Neural cell (in vitro differentiated cells): ENCODE measurements around the gene SEPTIN5. TPM values are rescaled to one million over a fixed set of nuclear protein-coding genes. Genes with fewer than 3 reads are reported as not detected.

Source experiments
- H2AFZ ChIP-seq: fragments of 200-600, 300-800 bp; sonication (generic), shearing (Covaris generic); 2 replicates; pipeline ENCODE4 v1.6.0; 2014; ENCODE audit warnings: low read depth, mild to moderate bottlenecking, antibody characterized with exemption, low read length, moderate library complexity
- H3F3A ChIP-seq: fragments of 200-600 bp; shearing (Covaris generic); 2 replicates; pipeline ENCODE4 v1.6.1; 2016; ENCODE audit warnings: mild to moderate bottlenecking, moderate library complexity, mixed read lengths, antibody characterized with exemption, low read length; ENCODE audit not compliant: insufficient read depth, poor library complexity, severe bottlenecking
- H3K27ac ChIP-seq: fragments of 200-600, 300-800 bp; sonication (generic), shearing (Covaris generic); 2 replicates; pipeline ENCODE4 v1.5.1; 2014; ENCODE audit warnings: mild to moderate bottlenecking, low read length, moderate library complexity
- H3K27me3 ChIP-seq: fragments of 300-800, 200-600 bp; sonication (generic), shearing (Covaris generic); 2 replicates; pipeline ENCODE4 v1.6.0; 2014; ENCODE audit warnings: mild to moderate bottlenecking, low read depth, low read length, moderate library complexity; ENCODE audit not compliant: insufficient read depth
- H3K36me3 ChIP-seq: fragments of 300-800, 200-600 bp; sonication (generic), shearing (Covaris generic); 2 replicates; pipeline ENCODE4 v1.5.1; 2014; ENCODE audit warnings: mild to moderate bottlenecking, antibody characterized with exemption, low read length, moderate library complexity; ENCODE audit not compliant: insufficient read depth
- H3K4me2 ChIP-seq: fragments of 300-800, 200-600 bp; sonication (generic), shearing (Covaris generic); 2 replicates; pipeline ENCODE4 v1.6.0; 2014; ENCODE audit warnings: mild to moderate bottlenecking, low read length
- H3K4me3 ChIP-seq: fragments of 300-800, 200-600 bp; sonication (generic), shearing (Covaris generic); 2 replicates; pipeline ENCODE4 v1.5.1; 2014; ENCODE audit warnings: mild to moderate bottlenecking, low read length, moderate library complexity
- H3K79me2 ChIP-seq: fragments of 200-600 bp; shearing (Covaris generic); replicated peaks from 2 replicates; pipeline ENCODE4 v1.6.0; 2014; ENCODE audit warnings: mild to moderate bottlenecking, low read length, moderate library complexity; ENCODE audit not compliant: insufficient read depth
- H3K9ac ChIP-seq: fragments of 300-800, 200-600 bp; sonication (generic), shearing (Covaris generic); 2 replicates; pipeline ENCODE4 v1.6.1; 2016; ENCODE audit warnings: mild to moderate bottlenecking, low read length, mixed read lengths
- H3K9me2 ChIP-seq: fragments of 200-600 bp; shearing (Covaris generic); 2 replicates; pipeline ENCODE4 v1.6.1; 2016; ENCODE audit warnings: mild to moderate bottlenecking, low read length, mixed read lengths; ENCODE audit not compliant: insufficient read depth
- H3K9me3 ChIP-seq: fragments of 200-600, 300-800 bp; sonication (generic), shearing (Covaris generic); 2 replicates; pipeline ENCODE4 v1.6.1; 2016; ENCODE audit warnings: mild to moderate bottlenecking, mixed run types, low read length, moderate library complexity, mixed read lengths
- H4K20me1 ChIP-seq: fragments of 200-600 bp; shearing (Covaris generic); 2 replicates; pipeline ENCODE4 v1.6.1; 2016; ENCODE audit warnings: mild to moderate bottlenecking, mixed run types; ENCODE audit not compliant: insufficient read depth
- EP300 ChIP-seq: fragments of 450-650 bp; conservative IDR thresholded peaks from 2 replicates; pipeline ENCODE4 v1.6.1; 2014; ENCODE audit warnings: antibody characterized with exemption, mild to moderate bottlenecking, moderate library complexity; ENCODE audit not compliant: poor library complexity, severe bottlenecking
- EZH2 ChIP-seq: fragments of 200-600, 300-800 bp; shearing (Covaris generic), sonication (generic); IDR thresholded peaks from 2 replicates; pipeline ENCODE4 v1.6.1; 2014; ENCODE audit warnings: antibody characterized with exemption, low read length, borderline replicate concordance, mild to moderate bottlenecking; ENCODE audit not compliant: insufficient read depth, poor library complexity, severe bottlenecking
- MXI1 ChIP-seq: fragments of 450-650 bp; conservative IDR thresholded peaks from 2 replicates; pipeline ENCODE4 v1.6.1; 2014; ENCODE audit warnings: antibody characterized with exemption, mild to moderate bottlenecking; ENCODE audit not compliant: poor library complexity, severe bottlenecking
- POLR2AphosphoS5 ChIP-seq: IDR thresholded peaks from 2 replicates; pipeline ENCODE4 v1.6.1; 2012
- RAD21 ChIP-seq: fragments of 450-650 bp; conservative IDR thresholded peaks from 2 replicates; pipeline ENCODE4 v1.6.1; 2014; ENCODE audit warnings: antibody characterized with exemption, mild to moderate bottlenecking, moderate library complexity
- SMC3 ChIP-seq: fragments of 450-650 bp; conservative IDR thresholded peaks from 2 replicates; pipeline ENCODE4 v1.6.1; 2014; ENCODE audit warnings: antibody characterized with exemption, mild to moderate bottlenecking, moderate library complexity; ENCODE audit not compliant: poor library complexity
- TAF1 ChIP-seq: IDR thresholded peaks from 2 replicates; pipeline ENCODE4 v1.6.1; 2012; ENCODE audit warnings: low read depth
- polyA plus RNA-seq: library from polyadenylated mRNA; depleted of rRNA; stranded (reverse); fragments of >200 nt; gene quantifications from 2 replicates; pipeline ENCODE4 v1.2.3, GENCODE V29; 2014
- TF ChIP-seq, protein P1 (sequence below): IDR thresholded peaks from 2 replicates; pipeline ENCODE4 v1.6.1; 2012; ENCODE audit warnings: borderline replicate concordance
- TF ChIP-seq, protein P2 (sequence below): fragments of 450-650 bp; IDR thresholded peaks from 2 replicates; pipeline ENCODE4 v1.5.1; 2014; ENCODE audit warnings: antibody characterized with exemption, mild to moderate bottlenecking, moderate library complexity; ENCODE audit not compliant: poor library complexity, severe bottlenecking

The SEPTIN5 gene
- polyA plus RNA-seq, 1 donor from 2014 or later = 166 TPM

DNA sequence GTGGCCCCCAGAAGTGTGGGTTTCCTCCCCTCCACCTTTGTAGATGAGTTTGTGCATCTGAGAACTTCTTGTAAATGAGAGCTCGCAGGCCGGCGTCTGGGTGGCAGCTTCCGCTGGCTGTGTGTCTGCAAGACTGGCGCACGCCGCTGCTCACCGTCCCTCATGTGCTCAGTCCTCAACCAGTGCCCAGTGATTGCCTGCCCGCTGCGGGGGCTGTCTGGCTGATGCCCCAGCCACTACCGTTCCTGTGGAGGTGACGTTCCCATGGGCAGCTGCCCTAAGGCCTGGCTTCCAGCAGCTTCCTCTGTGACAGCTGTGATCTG, 55.1 kb downstream of the SEPTIN5 start:
- no peak overlapping the region for H3K9ac ChIP-seq
- TF ChIP-seq, protein P1, sequence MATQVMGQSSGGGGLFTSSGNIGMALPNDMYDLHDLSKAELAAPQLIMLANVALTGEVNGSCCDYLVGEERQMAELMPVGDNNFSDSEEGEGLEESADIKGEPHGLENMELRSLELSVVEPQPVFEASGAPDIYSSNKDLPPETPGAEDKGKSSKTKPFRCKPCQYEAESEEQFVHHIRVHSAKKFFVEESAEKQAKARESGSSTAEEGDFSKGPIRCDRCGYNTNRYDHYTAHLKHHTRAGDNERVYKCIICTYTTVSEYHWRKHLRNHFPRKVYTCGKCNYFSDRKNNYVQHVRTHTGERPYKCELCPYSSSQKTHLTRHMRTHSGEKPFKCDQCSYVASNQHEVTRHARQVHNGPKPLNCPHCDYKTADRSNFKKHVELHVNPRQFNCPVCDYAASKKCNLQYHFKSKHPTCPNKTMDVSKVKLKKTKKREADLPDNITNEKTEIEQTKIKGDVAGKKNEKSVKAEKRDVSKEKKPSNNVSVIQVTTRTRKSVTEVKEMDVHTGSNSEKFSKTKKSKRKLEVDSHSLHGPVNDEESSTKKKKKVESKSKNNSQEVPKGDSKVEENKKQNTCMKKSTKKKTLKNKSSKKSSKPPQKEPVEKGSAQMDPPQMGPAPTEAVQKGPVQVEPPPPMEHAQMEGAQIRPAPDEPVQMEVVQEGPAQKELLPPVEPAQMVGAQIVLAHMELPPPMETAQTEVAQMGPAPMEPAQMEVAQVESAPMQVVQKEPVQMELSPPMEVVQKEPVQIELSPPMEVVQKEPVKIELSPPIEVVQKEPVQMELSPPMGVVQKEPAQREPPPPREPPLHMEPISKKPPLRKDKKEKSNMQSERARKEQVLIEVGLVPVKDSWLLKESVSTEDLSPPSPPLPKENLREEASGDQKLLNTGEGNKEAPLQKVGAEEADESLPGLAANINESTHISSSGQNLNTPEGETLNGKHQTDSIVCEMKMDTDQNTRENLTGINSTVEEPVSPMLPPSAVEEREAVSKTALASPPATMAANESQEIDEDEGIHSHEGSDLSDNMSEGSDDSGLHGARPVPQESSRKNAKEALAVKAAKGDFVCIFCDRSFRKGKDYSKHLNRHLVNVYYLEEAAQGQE = no peak
- TF ChIP-seq SMC3 (no peak), EZH2 (no peak), RAD21 (no peak), MXI1 (no peak), POLR2AphosphoS5 (no peak), TAF1 (no peak), EP300 (no peak)
- TF ChIP-seq, protein P2, sequence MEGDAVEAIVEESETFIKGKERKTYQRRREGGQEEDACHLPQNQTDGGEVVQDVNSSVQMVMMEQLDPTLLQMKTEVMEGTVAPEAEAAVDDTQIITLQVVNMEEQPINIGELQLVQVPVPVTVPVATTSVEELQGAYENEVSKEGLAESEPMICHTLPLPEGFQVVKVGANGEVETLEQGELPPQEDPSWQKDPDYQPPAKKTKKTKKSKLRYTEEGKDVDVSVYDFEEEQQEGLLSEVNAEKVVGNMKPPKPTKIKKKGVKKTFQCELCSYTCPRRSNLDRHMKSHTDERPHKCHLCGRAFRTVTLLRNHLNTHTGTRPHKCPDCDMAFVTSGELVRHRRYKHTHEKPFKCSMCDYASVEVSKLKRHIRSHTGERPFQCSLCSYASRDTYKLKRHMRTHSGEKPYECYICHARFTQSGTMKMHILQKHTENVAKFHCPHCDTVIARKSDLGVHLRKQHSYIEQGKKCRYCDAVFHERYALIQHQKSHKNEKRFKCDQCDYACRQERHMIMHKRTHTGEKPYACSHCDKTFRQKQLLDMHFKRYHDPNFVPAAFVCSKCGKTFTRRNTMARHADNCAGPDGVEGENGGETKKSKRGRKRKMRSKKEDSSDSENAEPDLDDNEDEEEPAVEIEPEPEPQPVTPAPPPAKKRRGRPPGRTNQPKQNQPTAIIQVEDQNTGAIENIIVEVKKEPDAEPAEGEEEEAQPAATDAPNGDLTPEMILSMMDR = no peak
- peaks cover 70% of the 10 kb centered on the region for H3K27me3 ChIP-seq

DNA sequence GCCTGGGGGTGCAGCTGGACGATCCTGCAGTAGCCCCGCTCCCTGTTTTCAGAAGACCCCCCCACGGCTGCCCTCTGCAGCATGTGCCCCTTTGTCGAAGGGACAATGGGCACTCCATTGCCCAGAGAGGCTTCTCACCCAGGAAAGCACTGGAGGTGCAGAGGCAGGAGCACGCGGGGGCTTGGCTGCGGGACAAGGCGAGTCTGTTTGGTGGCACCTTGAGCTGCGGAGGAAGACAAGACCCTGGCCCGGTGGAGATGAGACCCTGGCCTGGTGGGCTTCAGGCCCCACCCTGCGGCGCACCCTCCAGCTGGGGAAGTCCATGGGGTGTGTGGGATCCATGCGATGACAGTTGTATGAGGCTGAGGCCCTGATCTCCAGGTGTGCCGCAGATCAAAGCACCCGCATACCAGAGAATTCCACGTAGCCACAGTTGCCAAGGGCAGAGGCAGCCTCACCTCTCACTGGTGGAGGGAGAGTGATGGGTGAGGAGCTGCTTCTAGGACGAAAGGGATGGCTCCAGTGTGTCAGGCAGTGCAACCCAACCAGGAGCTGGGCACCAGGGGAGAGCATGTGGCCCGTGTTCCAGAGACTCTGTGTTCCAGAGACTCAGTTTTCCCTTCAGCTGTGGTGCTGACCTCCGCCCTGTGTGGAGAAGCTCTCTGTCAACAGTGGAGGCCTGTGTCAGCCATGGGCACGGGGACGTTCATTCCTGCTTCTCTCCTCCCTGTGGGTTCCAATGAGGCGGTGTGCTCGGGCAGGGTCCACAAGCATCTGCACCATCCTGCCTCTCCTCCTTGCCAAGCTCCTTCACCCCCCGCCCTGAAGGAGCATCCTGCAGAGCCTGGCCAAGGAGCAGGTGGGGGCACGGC, 56.3 kb downstream of the SEPTIN5 start:
- H3K4me3 ChIP-seq = no peak overlapping the region
- H4K20me1 ChIP-seq = no peaks in the 10 kb centered on the region
- H3K27ac ChIP-seq = no peak overlapping the region
- no peak overlapping the region for H3K9ac ChIP-seq
- no peaks in the 10 kb centered on the region for H3F3A ChIP-seq
- H3K27me3 ChIP-seq = peaks cover 58% of the 10 kb centered on the region
- H3K79me2 ChIP-seq = no peaks in the 10 kb centered on the region
- no peaks in the 10 kb centered on the region for H3K36me3 ChIP-seq
- H2AFZ ChIP-seq = no peak overlapping the region
- TF ChIP-seq RAD21 (no peak), EP300 (no peak), POLR2AphosphoS5 (no peak), SMC3 (no peak), EZH2 (no peak), TAF1 (no peak), MXI1 (no peak)
- TF ChIP-seq, protein P2 = no peak
- TF ChIP-seq, protein P1 = no peak
- H3K9me3 ChIP-seq = no peaks in the 10 kb centered on the region
- no peaks in the 10 kb centered on the region for H3K9me2 ChIP-seq
- no peak overlapping the region for H3K4me2 ChIP-seq

More for the DNA sequence above, 55.1 kb downstream of the SEPTIN5 start:
- no peaks in the 10 kb centered on the region for H3K79me2 ChIP-seq
- no peak overlapping the region for H3K27ac ChIP-seq
- no peaks in the 10 kb centered on the region for H3K9me3 ChIP-seq
- H3F3A ChIP-seq = no peaks in the 10 kb centered on the region
- H3K36me3 ChIP-seq = no peaks in the 10 kb centered on the region
- H2AFZ ChIP-seq = no peak overlapping the region
- H3K9me2 ChIP-seq = no peaks in the 10 kb centered on the region
- H4K20me1 ChIP-seq = no peaks in the 10 kb centered on the region
- no peak overlapping the region for H3K4me2 ChIP-seq
- no peak overlapping the region for H3K4me3 ChIP-seq
